HG03103 (cell line): ENCODE data around the gene RALGPS2.
"Not testable (repeated sequence)": the region's sequence is repeated elsewhere in the genome, so short reads cannot be mapped to it uniquely, and the experiment has no call there.

ENCODE experiments used
- ATAC-seq: cut with Tn5 transposase; IDR thresholded peaks from one replicate; pipeline ENCODE4 v1.9.1; 2021; ENCODE audit warnings: low read depth; ENCODE audit not compliant: unreplicated experiment

RALGPS2 gene

DNA sequence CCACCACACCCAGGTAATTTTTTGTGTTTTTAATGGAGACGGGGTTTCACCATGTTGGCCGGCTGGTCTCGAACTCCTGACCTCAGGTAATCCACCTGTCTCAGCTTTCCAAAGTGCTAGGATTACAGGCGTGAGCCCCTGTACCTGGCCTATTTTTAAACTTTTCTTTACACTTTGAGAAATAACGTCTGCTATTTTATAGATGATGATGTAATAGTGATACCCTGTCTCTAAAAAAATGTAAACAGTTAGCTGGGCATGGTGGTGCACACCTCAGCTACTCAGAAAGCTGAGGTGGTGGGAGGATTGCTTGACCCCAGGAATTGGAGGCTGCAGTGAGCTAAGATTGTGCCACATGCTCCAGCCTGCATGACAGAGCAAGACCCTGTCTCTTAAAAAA, 47.9 kb downstream of the RALGPS2 start:
- no peak for ATAC-seq

- no peak for ATAC-seq
Observed at GRCh38 chr1:178774263-178774662, 49.2 kb downstream of the RALGPS2 start.

- no peak for ATAC-seq
Observed at GRCh38 chr1:178776553-178776952, 51.5 kb downstream of the RALGPS2 start.

DNA sequence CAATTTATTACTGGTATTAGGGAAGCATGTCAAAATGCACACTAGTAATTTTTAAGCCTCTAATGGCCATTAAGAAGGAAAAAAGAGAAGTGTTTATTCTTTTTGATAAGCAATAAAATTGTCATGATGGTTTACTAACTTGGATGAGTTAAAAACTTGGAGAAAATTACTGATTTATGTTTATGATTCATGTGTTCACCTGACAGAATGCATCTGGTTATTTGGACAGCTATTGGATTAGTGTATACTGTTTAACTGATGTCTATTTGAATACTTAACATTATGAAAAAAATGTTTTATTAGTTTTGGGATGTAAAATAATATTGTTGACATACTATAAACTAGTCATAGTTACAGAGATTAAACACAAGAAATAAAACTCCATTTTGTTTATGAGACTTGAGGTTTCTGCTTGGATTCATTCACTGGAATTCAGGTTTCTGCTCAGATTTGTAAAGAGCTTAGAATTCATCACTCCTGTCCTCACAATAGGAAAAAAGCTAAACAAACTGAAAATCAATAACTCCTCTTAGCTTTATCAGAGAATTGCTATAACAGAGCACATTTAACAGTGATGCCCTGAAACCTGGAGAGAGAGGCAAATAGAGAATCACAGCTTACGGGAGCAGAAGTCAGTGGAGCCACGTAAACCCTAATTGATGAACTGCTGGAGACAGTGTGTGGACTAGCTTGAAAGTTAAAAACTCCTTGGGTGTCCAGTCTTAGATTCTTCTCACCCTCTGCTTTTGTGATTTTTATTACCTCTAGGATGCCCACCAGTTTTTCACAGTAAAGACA, 56.7 kb downstream of the RALGPS2 start:
- ATAC-seq = no peak

- ATAC-seq = no peak
Observed at GRCh38 chr1:178784131-178784536, 59.1 kb downstream of the RALGPS2 start.

DNA sequence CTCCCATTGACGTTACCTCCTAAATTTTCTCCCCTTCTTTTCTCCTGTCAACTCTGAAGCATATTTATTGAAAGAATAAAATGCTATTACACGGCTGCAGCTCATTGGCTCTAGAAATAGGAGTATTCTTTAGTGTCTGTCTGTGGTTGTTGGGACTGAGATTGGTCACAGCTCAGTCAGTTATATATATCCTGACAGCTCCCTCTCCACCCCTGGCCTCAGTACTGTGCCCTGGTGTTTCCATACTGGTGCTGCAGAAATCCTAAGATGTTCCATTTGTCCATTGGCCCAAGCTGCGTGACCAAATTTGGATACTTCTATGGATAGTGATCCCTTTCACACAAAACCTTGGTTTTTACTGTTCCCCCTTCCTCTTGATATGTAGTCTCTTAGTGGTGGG, 67.3 kb downstream of the RALGPS2 start:
- no peak for ATAC-seq

- no peak for ATAC-seq
Observed at GRCh38 chr1:178796013-178796412, 71.0 kb downstream of the RALGPS2 start.

DNA sequence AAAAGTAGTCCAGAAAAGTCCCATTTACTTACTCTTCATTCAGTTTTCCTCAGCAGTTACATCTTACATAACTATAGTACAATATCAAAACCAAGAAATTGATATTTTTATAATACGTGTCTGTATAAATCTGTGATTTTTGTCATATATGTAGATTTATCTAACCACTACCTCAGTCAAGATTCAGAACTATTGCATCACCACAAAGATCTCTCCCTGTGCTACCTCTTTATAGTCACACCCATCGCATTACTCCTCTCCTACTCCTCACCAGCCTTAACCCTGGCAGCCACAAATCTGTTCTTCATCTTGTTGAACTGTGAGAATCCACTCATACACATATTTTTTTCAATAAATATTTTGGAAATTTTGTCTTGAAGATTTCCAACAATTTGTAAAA, 72.5 kb downstream of the RALGPS2 start:
- no peak for ATAC-seq

DNA sequence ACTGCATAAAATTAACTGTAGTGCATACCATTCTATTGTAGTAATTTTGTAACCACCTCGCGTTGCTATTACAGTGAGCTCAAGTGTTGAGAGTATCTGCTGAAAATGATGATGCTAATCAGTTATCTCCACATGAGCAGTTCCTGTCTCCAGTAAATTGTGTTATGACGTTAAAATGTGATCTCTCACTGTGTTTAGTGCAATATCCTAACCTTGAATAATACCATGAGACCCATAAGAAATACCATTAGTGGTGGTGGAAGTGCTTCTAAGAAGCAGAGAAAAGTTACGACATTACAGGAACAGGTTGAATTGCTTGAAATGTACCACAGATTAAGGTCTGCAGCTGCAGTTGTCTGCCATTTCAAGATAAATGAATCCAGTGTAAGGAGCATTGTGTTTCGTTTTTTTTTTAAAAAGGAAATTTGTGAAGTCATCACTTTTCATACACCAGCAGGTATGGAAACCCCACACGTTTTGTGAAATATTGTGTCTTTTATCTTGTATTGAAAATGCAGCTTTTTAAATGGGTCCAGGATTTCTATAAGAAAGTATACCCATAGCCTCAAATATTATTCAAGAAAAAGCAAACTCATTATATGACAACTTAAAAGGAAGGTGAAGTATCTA, 73.3 kb downstream of the RALGPS2 start:
- ATAC-seq = no peak

DNA sequence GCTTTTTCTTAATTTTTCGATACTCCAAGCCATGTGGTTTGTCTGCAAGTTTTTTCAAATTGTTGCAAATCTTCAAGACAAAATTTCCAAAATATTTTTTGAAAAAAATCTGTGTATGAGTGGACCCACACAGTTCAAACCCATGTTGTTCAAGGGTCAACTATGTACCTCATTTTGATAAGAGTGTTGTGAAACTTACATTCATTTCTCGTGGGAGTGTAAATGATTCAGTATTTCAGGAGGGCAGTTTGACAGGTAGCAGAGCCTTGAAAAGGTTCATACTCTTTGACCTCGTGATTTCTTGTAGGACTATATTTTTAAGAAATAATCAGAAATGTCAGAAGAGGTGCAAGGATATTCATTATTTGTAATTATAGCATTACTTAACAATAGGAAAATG, 77.8 kb downstream of the RALGPS2 start:
- no peak for ATAC-seq

- ATAC-seq = no peak
Observed at GRCh38 chr1:178806665-178807300, 81.7 kb downstream of the RALGPS2 start.

- ATAC-seq = no peak
Observed at GRCh38 chr1:178808529-178808928, 83.5 kb downstream of the RALGPS2 start.

DNA sequence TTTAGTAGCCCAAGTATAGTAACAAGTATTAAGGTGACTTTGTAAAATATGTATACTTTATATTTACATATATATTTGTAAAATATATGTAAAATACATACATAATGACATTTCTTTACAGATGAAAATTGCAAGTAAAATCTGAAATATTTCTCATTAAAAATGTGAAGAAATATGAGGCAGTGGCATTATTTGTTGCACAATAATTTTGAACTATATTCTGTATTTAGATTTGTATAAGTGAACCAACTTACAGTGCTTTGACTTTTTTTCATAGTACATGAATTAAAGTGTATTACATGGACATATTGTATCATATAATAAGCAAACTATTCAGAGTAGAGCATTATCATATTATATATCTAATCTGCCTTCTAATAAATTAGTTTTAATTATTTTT, 85.5 kb downstream of the RALGPS2 start:
- no peak for ATAC-seq

DNA sequence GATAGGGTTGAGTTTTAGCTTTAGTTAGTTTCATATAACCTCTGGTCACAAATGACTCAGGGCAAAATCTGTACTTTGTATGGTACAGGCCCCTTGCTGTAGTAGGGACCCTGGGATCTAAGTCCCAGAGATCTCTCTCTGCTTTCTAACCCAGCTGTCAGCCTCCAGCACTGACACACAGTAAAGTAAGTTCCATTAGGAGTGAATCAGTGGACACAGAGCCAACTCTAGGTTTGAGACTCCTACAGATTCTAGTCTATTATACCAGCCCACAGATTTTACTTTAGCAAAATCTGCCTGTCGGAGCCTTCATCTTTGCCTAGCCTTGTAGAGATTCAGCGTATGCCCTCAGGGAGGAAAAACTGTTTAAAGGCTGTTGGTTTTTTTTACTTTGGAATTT, 93.4 kb downstream of the RALGPS2 start:
- ATAC-seq = no peak

GRCh38 chr1:178819123-178819522, 94.1 kb downstream of the RALGPS2 start:
- no peak for ATAC-seq

DNA sequence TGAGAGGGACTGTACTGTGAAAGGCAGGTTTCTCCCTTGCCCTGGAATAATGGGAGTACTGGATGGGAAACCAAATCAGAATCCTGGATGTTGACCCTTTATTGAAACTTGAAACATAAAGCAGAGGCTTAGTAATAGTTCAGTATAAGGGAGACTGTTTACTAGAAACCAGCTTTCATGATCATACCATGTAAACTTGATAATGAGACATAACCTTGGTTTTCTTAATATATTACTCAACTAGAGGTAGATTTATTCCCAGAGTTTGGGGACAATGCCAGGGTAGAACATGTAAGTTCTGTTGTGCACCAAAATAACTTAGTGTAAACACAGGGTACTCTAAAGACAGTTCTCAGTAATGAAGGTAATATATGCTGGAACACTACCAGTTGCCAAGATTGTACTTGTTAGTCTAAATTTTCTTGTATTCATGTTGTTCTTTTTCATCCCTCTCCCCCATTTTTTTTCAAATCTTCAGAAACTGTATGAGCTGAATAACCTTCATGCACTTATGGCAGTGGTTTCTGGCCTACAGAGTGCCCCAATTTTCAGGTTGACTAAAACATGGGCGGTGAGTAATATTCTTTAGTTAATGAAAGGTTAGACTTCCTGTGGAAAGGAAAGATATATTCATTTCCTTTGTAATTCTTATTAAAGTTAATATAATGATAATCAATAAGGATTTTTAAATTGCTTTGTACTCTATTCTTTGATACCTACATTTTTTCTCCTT, 96.3 kb downstream of the RALGPS2 start:
- ATAC-seq = no peak

- ATAC-seq = no peak
Observed at GRCh38 chr1:178825167-178825566, 100.1 kb downstream of the RALGPS2 start.

GRCh38 chr1:178844436-178844835, 119.4 kb downstream of the RALGPS2 start:
- ATAC-seq = no peak

DNA sequence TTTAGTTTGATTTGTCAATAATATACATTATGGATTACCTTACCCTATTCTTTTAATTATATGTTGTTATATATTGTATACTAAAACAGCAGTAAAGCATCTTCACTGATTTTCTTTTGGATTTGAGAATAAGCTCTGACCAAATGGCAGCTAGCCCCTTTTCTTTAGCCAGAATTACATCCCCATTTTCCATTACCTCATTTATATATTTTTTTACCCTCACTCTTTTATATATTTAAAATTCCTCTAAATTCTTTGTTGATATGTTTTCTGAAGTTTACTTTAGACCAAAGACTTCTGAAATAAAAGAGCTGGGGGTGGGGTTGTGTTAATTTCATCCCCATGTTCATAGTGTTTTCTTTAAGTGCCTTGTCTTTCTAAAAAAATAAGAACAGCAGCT, 121.3 kb downstream of the RALGPS2 start:
- no peak for ATAC-seq

- no peak for ATAC-seq
Observed at GRCh38 chr1:178847396-178847849, 122.4 kb downstream of the RALGPS2 start.

DNA sequence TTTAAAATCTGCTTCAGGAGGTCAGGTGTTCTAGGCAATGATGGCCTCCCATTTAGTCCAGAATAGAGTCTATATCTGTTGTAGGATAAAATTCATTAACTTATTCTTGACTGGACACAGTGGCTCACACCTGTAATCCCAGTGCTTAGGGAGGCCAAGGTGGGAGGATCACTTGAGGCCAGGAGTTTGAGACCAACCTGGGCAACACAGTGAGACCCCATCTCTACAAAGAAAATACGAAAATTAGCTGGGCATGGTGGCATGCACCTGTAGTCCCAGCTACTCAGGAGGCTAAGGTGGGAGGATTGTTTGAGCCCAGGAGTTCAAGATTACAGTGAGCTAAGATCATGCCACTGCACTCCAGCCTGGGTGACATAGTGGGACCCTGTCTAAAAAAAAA, 122.9 kb downstream of the RALGPS2 start:
- ATAC-seq = not testable (repeated sequence)
